GM23248 (cell line): Measurements from ENCODE around the gene AGFG1. TPM values are rescaled to one million over a fixed set of nuclear protein-coding genes. Genes with fewer than 3 reads are reported as not detected.

Experiments used
- DNase-seq: peaks from one replicate; pipeline ENCODE4 v3.0.0-alpha.2; 2015
- H2AFZ ChIP-seq: fragments of 200-600 bp; sonication (generic); 2 replicates; pipeline ENCODE4 v1.6.1; 2016; ENCODE audit warnings: antibody characterized with exemption
- H3F3A ChIP-seq: fragments of 200-600 bp; sonication (generic); 2 replicates; pipeline ENCODE4 v1.6.1; 2016; ENCODE audit warnings: mild to moderate bottlenecking, antibody characterized with exemption, mixed run types; ENCODE audit not compliant: insufficient read depth
- H3K27ac ChIP-seq: fragments of 200-600 bp; sonication (generic); 2 replicates; pipeline ENCODE4 v1.5.1; 2016; ENCODE audit warnings: mild to moderate bottlenecking
- H3K27me3 ChIP-seq: fragments of 200-600 bp; sonication (generic); replicated peaks from 2 replicates; pipeline ENCODE4 v1.6.1; 2016; ENCODE audit warnings: mild to moderate bottlenecking; ENCODE audit not compliant: insufficient read depth
- H3K36me3 ChIP-seq: fragments of 200-600 bp; sonication (generic); 2 replicates; pipeline ENCODE4 v1.6.1; 2016; ENCODE audit warnings: low read depth, mild to moderate bottlenecking
- H3K4me1 ChIP-seq: fragments of 200-600 bp; sonication (generic); 2 replicates; pipeline ENCODE4 v1.6.1; 2016; ENCODE audit warnings: mild to moderate bottlenecking; ENCODE audit not compliant: insufficient read depth
- H3K4me2 ChIP-seq: fragments of 200-600 bp; sonication (generic); one replicate; pipeline ENCODE4 v1.6.1; 2016; ENCODE audit warnings: mild to moderate bottlenecking; ENCODE audit not compliant: unreplicated experiment
- H3K4me3 ChIP-seq: fragments of 200-600 bp; sonication (generic); 2 replicates; pipeline ENCODE4 v1.5.1; 2016; ENCODE audit warnings: mild to moderate bottlenecking
- H3K79me2 ChIP-seq: fragments of 200-600 bp; sonication (generic); 2 replicates; pipeline ENCODE4 v1.6.1; 2016; ENCODE audit warnings: mild to moderate bottlenecking; ENCODE audit not compliant: insufficient read depth
- H3K9ac ChIP-seq: fragments of 200-600 bp; sonication (generic); 2 replicates; pipeline ENCODE4 v1.6.1; 2016; ENCODE audit warnings: mild to moderate bottlenecking
- H3K9me2 ChIP-seq: fragments of 200-600 bp; sonication (generic); 2 replicates; pipeline ENCODE4 v1.6.1; 2016; ENCODE audit warnings: mixed run types, mild to moderate bottlenecking, moderate library complexity; ENCODE audit not compliant: insufficient read depth
- H3K9me3 ChIP-seq: fragments of 200-600 bp; sonication (generic); one replicate; pipeline ENCODE4 v1.6.1; 2017; ENCODE audit warnings: low read depth
- H4K20me1 ChIP-seq: fragments of 200-600 bp; sonication (generic); 2 replicates; pipeline ENCODE4 v1.6.0; 2016; ENCODE audit not compliant: insufficient read depth
- EZH2 ChIP-seq: fragments of 200-600 bp; sonication (generic); IDR thresholded peaks from 2 replicates; pipeline ENCODE4 v1.6.1; 2018; ENCODE audit warnings: antibody characterized with exemption, mild to moderate bottlenecking; ENCODE audit not compliant: insufficient read depth, poor library complexity, severe bottlenecking
- EZH2phosphoT487 ChIP-seq: fragments of 200-600 bp; sonication (generic); IDR thresholded peaks from 2 replicates; pipeline ENCODE4 v1.6.1; 2018; ENCODE audit warnings: antibody characterized with exemption, moderate library complexity, mild to moderate bottlenecking, low read depth; ENCODE audit not compliant: insufficient read depth
- WGBS, 2 experiments: methylation state at CpG; one replicate each; pipeline ENCODE4 v1.1.6; 2015 to 2017; ENCODE audit warnings: low lambda C conversion rate in 2 of 2, low coverage in 1 of 2; ENCODE audit errors: missing lambda C conversion rate in 2 of 2; 5-methylcytosine and 5-hydroxymethylcytosine counted together
- in situ Hi-C: fragments of 300-500 bp; cut with MboI; formaldehyde crosslinking; loops from 2 replicates; pipeline ENCODE4 v1.15.0; 2020
- polyA plus RNA-seq: library from polyadenylated mRNA; unstranded; fragments of >200 nt; fragmentation: Nextera tagmentation; extraction: Ambion mirVana; gene quantifications from 2 replicates; pipeline ENCODE4 v1.2.1, GENCODE V29; 2016
- total RNA-seq: library from RNA; depleted of rRNA; stranded (reverse); fragments of >200 nt; shearing (Covaris generic); gene quantifications from 2 replicates; pipeline ENCODE4 v1.2.3, GENCODE V29; 2014

AGFG1 gene
- total and polyA plus RNA-seq, 2 experiments from 2014 or later, result 16.5 to 144 TPM

GRCh38 chr2:227527351-227527750 is 55.4 kb downstream of the AGFG1 start:
- 95 to 100% methylated on average over 2 of the region's 2 CpGs for WGBS, 2 experiments
- no peaks in the 10 kb centered on the region for H3K9me3 ChIP-seq
- H4K20me1 ChIP-seq, result 0 out of 2 replicates have a peak, but pooled peaks cover 5% of the 10 kb centered on the region
- H3K27me3 ChIP-seq, result no peaks in the 10 kb centered on the region
- no peaks in the 10 kb centered on the region; the same call in 1 of the 2 replicates for H3F3A ChIP-seq
- H3K9me2 ChIP-seq, result no peaks in the 10 kb centered on the region
- in situ Hi-C loops, result no loop called here
- DNase-seq, result no peak
- H3K4me2 ChIP-seq, result no peak overlapping the region
- no peak overlapping the region for H3K9ac ChIP-seq
- peaks cover 70% of the 10 kb centered on the region for H3K36me3 ChIP-seq
- no peaks in the 10 kb centered on the region for H3K4me1 ChIP-seq
- peaks cover 97% of the 10 kb centered on the region for H3K79me2 ChIP-seq
- TF ChIP-seq EZH2 (no peak), EZH2phosphoT487 (no peak)
- no peak overlapping the region for H3K4me3 ChIP-seq
- H3K27ac ChIP-seq, result no peak overlapping the region
- H2AFZ ChIP-seq, result no peak overlapping the region

GRCh38 chr2:227528803-227529202 is 56.8 kb downstream of the AGFG1 start:
- Histone ChIP-seq H3K4me2 (no peak overlapping the region), H3K4me1 (no peaks in the 10 kb centered on the region), H3K79me2 (peaks cover 97% of the 10 kb centered on the region), H3K9me2 (no peaks in the 10 kb centered on the region), H2AFZ (no peak overlapping the region), H3K27ac (no peak overlapping the region), H4K20me1 (0 out of 2 replicates have a peak, but pooled peaks cover 5% of the 10 kb centered on the region), H3K27me3 (no peaks in the 10 kb centered on the region), H3F3A (no peaks in the 10 kb centered on the region; the same call in 1 of the 2 replicates), H3K36me3 (peaks cover 74% of the 10 kb centered on the region), H3K9me3 (no peaks in the 10 kb centered on the region), H3K4me3 (no peak overlapping the region), H3K9ac (no peak overlapping the region)
- no peak for DNase-seq
- 43 to 62% methylated on average over 1 of the region's 1 CpG for WGBS, 2 experiments
- no peak for TF ChIP-seq EZH2phosphoT487
- no peak for TF ChIP-seq EZH2
- in situ Hi-C loops, result no loop called here

GRCh38 chr2:227529871-227530270 is 57.9 kb downstream of the AGFG1 start:
- no peaks in the 10 kb centered on the region for H3K9me3 ChIP-seq
- no peaks in the 10 kb centered on the region for H3K27me3 ChIP-seq
- no peaks in the 10 kb centered on the region for H3K4me1 ChIP-seq
- WGBS, 2 experiments, result 98 to 100% methylated on average over 2 of the region's 2 CpGs
- H3F3A ChIP-seq, result no peaks in the 10 kb centered on the region; the same call in 1 of the 2 replicates
- H3K4me3 ChIP-seq, result no peak overlapping the region
- TF ChIP-seq EZH2 (no peak), EZH2phosphoT487 (no peak)
- peaks cover 74% of the 10 kb centered on the region for H3K36me3 ChIP-seq
- H3K4me2 ChIP-seq, result no peak overlapping the region
- in situ Hi-C loops, result no loop called here
- no peak overlapping the region for H3K27ac ChIP-seq
- H4K20me1 ChIP-seq, result 0 out of 2 replicates have a peak, but pooled peaks cover 5% of the 10 kb centered on the region
- H3K9me2 ChIP-seq, result no peaks in the 10 kb centered on the region
- no peak overlapping the region for H2AFZ ChIP-seq
- H3K79me2 ChIP-seq, result peaks cover 95% of the 10 kb centered on the region
- H3K9ac ChIP-seq, result no peak overlapping the region
- DNase-seq, result no peak

GRCh38 chr2:227534714-227535113 is 62.8 kb downstream of the AGFG1 start:
- Histone ChIP-seq H3K9me3 (no peaks in the 10 kb centered on the region), H3K4me3 (no peak overlapping the region), H3K9ac (no peak overlapping the region), H3K27me3 (no peaks in the 10 kb centered on the region), H3K4me1 (no peaks in the 10 kb centered on the region), H3K4me2 (no peak overlapping the region), H3K9me2 (no peaks in the 10 kb centered on the region), H4K20me1 (no peaks in the 10 kb centered on the region), H3K27ac (no peak overlapping the region), H3K79me2 (peaks cover 81% of the 10 kb centered on the region), H3K36me3 (peaks cover 83% of the 10 kb centered on the region), H2AFZ (no peak overlapping the region), H3F3A (peaks cover 7% of the 10 kb centered on the region; the same call in 1 of the 2 replicates)
- DNase-seq, result no peak
- in situ Hi-C loops, result no loop called here
- 99 to 100% methylated on average over 3 of the region's 3 CpGs for WGBS, 2 experiments
- no peak for TF ChIP-seq EZH2
- TF ChIP-seq EZH2phosphoT487, result no peak
